KMS-11 (cell line): ENCODE results near the gene KLC1.

Experiments
- H2AFZ ChIP-seq: fragments of 200-600 bp; sonication (generic); 2 replicates; pipeline ENCODE4 v1.6.1; 2016; ENCODE audit warnings: antibody characterized with exemption, mixed run types, low read depth
- H3K27ac ChIP-seq: fragments of 200-600 bp; sonication (generic); 2 replicates; pipeline ENCODE4 v1.6.1; 2016; ENCODE audit warnings: mild to moderate bottlenecking, mixed run types
- H3K27me3 ChIP-seq: fragments of 200-600 bp; sonication (generic); 2 replicates; pipeline ENCODE4 v1.6.1; 2017; ENCODE audit warnings: mild to moderate bottlenecking, low read depth, mixed run types, moderate library complexity; ENCODE audit not compliant: insufficient read depth
- H3K36me3 ChIP-seq: fragments of 200-600 bp; sonication (generic); 2 replicates; pipeline ENCODE4 v1.6.1; 2017; ENCODE audit warnings: mild to moderate bottlenecking, mixed run types; ENCODE audit not compliant: insufficient read depth
- H3K4me1 ChIP-seq: fragments of 200-600 bp; sonication (generic); 2 replicates; pipeline ENCODE4 v1.6.1; 2016; ENCODE audit warnings: mild to moderate bottlenecking, low read depth, mixed run types; ENCODE audit not compliant: poor library complexity, severe bottlenecking
- H3K4me2 ChIP-seq: fragments of 200-600 bp; sonication (generic); 2 replicates; pipeline ENCODE4 v1.7.0; 2016; ENCODE audit warnings: mild to moderate bottlenecking, mixed run types
- H3K4me3 ChIP-seq: fragments of 200-600 bp; sonication (generic); IDR thresholded peaks from 2 replicates; pipeline ENCODE4 v1.6.1; 2017; ENCODE audit warnings: low read depth, low read length, mixed read lengths; ENCODE audit not compliant: insufficient read depth
- H3K79me2 ChIP-seq: fragments of 200-600 bp; sonication (generic); 2 replicates; pipeline ENCODE4 v1.6.1; 2016; ENCODE audit warnings: low read depth, mixed run types; ENCODE audit not compliant: insufficient read depth
- H3K9ac ChIP-seq: fragments of 200-600 bp; sonication (generic); 2 replicates; pipeline ENCODE4 v1.6.1; 2016; ENCODE audit warnings: mild to moderate bottlenecking, mixed run types
- H4K20me1 ChIP-seq: fragments of 200-600 bp; sonication (generic); 2 replicates; pipeline ENCODE4 v1.6.1; 2016; ENCODE audit warnings: mild to moderate bottlenecking, mixed run types; ENCODE audit not compliant: insufficient read depth
- CTCF ChIP-seq: fragments of 200-600 bp; sonication (generic); conservative IDR thresholded peaks from 2 replicates; pipeline ENCODE4 v1.6.1; 2017; ENCODE audit warnings: low read depth, mild to moderate bottlenecking, antibody characterized with exemption, low read length, moderate library complexity, mixed read lengths

KLC1 gene

GRCh38 chr14:103707329-103708263 lies 78.6 kb downstream of the KLC1 start:
- no peaks in the 10 kb centered on the region for H3K36me3 ChIP-seq
- no peak overlapping the region for H3K9ac ChIP-seq
- no peak overlapping the region for H3K27ac ChIP-seq
- no peaks in the 10 kb centered on the region for H3K4me1 ChIP-seq
- H4K20me1 ChIP-seq, result no peaks in the 10 kb centered on the region
- no peaks in the 10 kb centered on the region for H3K79me2 ChIP-seq
- H3K4me3 ChIP-seq, result no peak overlapping the region
- H3K27me3 ChIP-seq, result no peaks in the 10 kb centered on the region
- TF ChIP-seq CTCF, result no peak
- no peak overlapping the region for H3K4me2 ChIP-seq
- no peak overlapping the region for H2AFZ ChIP-seq

- Histone ChIP-seq H3K9ac (no peak overlapping the region), H3K4me1 (no peaks in the 10 kb centered on the region), H3K79me2 (peaks cover 4% of the 10 kb centered on the region; the same call in 1 of the 2 replicates), H3K4me2 (no peak overlapping the region), H3K27ac (no peak overlapping the region), H3K4me3 (no peak overlapping the region), H3K36me3 (no peaks in the 10 kb centered on the region), H2AFZ (no peak overlapping the region), H4K20me1 (no peaks in the 10 kb centered on the region), H3K27me3 (no peaks in the 10 kb centered on the region)
- no peak for TF ChIP-seq CTCF
These were observed 79.8 kb downstream of the KLC1 start for GRCh38 chr14:103708750-103709187.

- Histone ChIP-seq H3K4me2 (no peak overlapping the region), H3K27ac (no peak overlapping the region), H4K20me1 (no peaks in the 10 kb centered on the region), H3K4me3 (no peak overlapping the region), H3K4me1 (no peaks in the 10 kb centered on the region), H3K79me2 (peaks cover 14% of the 10 kb centered on the region; the same call in 1 of the 2 replicates), H3K9ac (no peak overlapping the region), H2AFZ (no peak overlapping the region), H3K36me3 (no peaks in the 10 kb centered on the region), H3K27me3 (no peaks in the 10 kb centered on the region)
- TF ChIP-seq CTCF, result no peak
These were observed 80.8 kb downstream of the KLC1 start for GRCh38 chr14:103709814-103710213.

- Histone ChIP-seq H3K27ac (no peak overlapping the region), H3K79me2 (peaks cover 15% of the 10 kb centered on the region; the same call in 1 of the 2 replicates), H3K4me3 (no peak overlapping the region), H3K9ac (no peak overlapping the region), H2AFZ (no peak overlapping the region), H3K36me3 (no peaks in the 10 kb centered on the region), H3K4me2 (no peak overlapping the region), H4K20me1 (no peaks in the 10 kb centered on the region), H3K27me3 (no peaks in the 10 kb centered on the region), H3K4me1 (no peaks in the 10 kb centered on the region)
- TF ChIP-seq CTCF, result no peak
These were observed 81.9 kb downstream of the KLC1 start for GRCh38 chr14:103710771-103711377.
